Measurements from ENCODE around the gene PCNT.

- TF ChIP-seq CTCF (IDR thresholded peaks at IDR 0.05) (no peak), EP300 (IDR thresholded peaks at IDR 0.05) (no peak)
Measured at GRCh38 chr21:46388206-46388880, 64.4 kb downstream of the PCNT start.
